ENCODE measurements around the gene CCDC120. TPM values are rescaled to one million over a fixed set of nuclear protein-coding genes. Genes with fewer than 3 reads are reported as not detected.

The CCDC120 gene
- total RNA-seq, 1 experiment from 2014 or later, result 5.3 TPM

DNA sequence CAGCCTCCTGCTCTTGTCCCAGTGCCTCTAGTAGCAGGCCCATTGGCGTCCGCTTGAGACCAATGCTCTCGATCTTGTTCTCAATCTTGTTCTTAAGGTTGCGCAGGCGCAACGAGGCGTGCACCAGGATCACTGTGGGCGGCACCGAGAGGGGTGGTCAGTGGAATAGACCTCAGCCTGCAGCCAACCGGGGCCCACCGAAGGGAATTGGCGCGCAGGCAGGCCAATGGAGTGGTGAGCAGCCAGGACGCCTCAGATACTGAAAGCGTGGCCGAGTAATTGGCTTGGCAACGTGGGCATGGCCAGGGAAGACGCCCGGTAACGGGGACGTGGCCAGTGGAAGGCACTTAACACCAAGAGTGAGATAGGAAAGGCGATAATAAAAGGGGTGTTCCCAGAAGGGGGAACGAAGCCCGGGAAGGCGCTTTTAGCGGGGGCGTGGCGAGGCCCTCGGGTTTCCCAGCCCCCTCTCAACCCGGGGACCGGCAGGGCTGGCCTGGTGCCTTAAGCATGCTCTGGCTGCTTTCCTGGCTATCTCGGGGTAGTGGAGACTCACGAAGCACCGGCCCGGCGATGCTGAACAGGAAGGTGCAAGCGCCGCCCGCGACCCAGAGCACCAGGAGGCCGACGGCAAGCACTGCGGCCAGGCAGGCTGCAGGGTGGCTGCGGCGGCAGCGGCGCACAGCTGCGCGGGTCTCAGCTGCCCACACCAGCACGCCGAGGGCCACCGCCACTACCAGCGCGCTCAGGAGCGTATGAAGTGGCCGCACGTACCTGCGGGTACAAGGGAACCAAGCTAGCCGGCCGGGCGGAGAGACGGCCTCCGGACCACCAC is 13.3 kb downstream of the CCDC120 start:
- CTCF ChIA-PET, result no interaction called here
- intact Hi-C loops (cut with micrococcal nuclease), result no loop called here
- POLR2A ChIA-PET (ENCODE audit: unreplicated experiment), result no interaction called here

GRCh38 chrX:49072712-49073095 is 13.9 kb downstream of the CCDC120 start:
- H3F3A ChIP-seq (ENCODE audit: low read length, unreplicated experiment), result no peaks in the 10 kb centered on the region
- ATAC-seq (no peak), DNase-seq (no peak)
- no peak overlapping the region for H3K27ac ChIP-seq (ENCODE audit: low read length)
- intact Hi-C loops (cut with micrococcal nuclease), result no loop called here
- H2AFZ ChIP-seq (ENCODE audit: low read length), result no peak overlapping the region
- no peak overlapping the region for H3K9ac ChIP-seq (ENCODE audit: low read length)
- no peak overlapping the region for H3K4me3 ChIP-seq (ENCODE audit: low read length)
- H3K4me2 ChIP-seq (ENCODE audit: low read length), result no peak overlapping the region
- H3K27me3 ChIP-seq (ENCODE audit: low read length), result no peaks in the 10 kb centered on the region
- TF ChIP-seq EZH2phosphoT487 (IDR thresholded peaks at IDR 0.05; ENCODE audit: borderline replicate concordance, low read length) (no peak), EZH2 (IDR thresholded peaks at IDR 0.05; ENCODE audit: low read length, unreplicated experiment) (no peak)
- TF ChIP-seq, protein P1, sequence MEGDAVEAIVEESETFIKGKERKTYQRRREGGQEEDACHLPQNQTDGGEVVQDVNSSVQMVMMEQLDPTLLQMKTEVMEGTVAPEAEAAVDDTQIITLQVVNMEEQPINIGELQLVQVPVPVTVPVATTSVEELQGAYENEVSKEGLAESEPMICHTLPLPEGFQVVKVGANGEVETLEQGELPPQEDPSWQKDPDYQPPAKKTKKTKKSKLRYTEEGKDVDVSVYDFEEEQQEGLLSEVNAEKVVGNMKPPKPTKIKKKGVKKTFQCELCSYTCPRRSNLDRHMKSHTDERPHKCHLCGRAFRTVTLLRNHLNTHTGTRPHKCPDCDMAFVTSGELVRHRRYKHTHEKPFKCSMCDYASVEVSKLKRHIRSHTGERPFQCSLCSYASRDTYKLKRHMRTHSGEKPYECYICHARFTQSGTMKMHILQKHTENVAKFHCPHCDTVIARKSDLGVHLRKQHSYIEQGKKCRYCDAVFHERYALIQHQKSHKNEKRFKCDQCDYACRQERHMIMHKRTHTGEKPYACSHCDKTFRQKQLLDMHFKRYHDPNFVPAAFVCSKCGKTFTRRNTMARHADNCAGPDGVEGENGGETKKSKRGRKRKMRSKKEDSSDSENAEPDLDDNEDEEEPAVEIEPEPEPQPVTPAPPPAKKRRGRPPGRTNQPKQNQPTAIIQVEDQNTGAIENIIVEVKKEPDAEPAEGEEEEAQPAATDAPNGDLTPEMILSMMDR (conservative IDR thresholded peaks at IDR 0.05; ENCODE audit: low read depth, low read length), result no peak
- BruUV-seq (replicated peaks), result no TSS peak
- H3K4me1 ChIP-seq (ENCODE audit: insufficient read depth, low read length), result no peaks in the 10 kb centered on the region
- H3K9me2 ChIP-seq (replicated peaks; ENCODE audit: low read length), result no peaks in the 10 kb centered on the region
- no peaks in the 10 kb centered on the region for H3K9me3 ChIP-seq (ENCODE audit: low read length)
- H3K79me2 ChIP-seq (ENCODE audit: low read length), result no peaks in the 10 kb centered on the region
- no peaks in the 10 kb centered on the region for H4K20me1 ChIP-seq (ENCODE audit: low read length)
- ChIA-PET POLR2A (ENCODE audit: unreplicated experiment) (no interaction called here), CTCF (no interaction called here)
- no peaks in the 10 kb centered on the region for H3K36me3 ChIP-seq (ENCODE audit: low read depth, low read length)

More for the DNA sequence above, 13.3 kb downstream of the CCDC120 start:
- BruUV-seq (replicated peaks), result no TSS peak
- no peaks in the 10 kb centered on the region for H3K27me3 ChIP-seq (ENCODE audit: low read length)
- no peak for ATAC-seq
- H3K9me2 ChIP-seq (replicated peaks; ENCODE audit: low read length), result no peaks in the 10 kb centered on the region
- no peak for DNase-seq
- H3K4me1 ChIP-seq (ENCODE audit: insufficient read depth, low read length), result no peaks in the 10 kb centered on the region
- no peaks in the 10 kb centered on the region for H3K36me3 ChIP-seq (ENCODE audit: low read depth, low read length)
- H3K9ac ChIP-seq (ENCODE audit: low read length), result no peak overlapping the region
- H2AFZ ChIP-seq (ENCODE audit: low read length), result no peak overlapping the region
- H3K4me3 ChIP-seq (ENCODE audit: low read length), result no peak overlapping the region
- no peaks in the 10 kb centered on the region for H3F3A ChIP-seq (ENCODE audit: low read length, unreplicated experiment)
- TF ChIP-seq EZH2 (IDR thresholded peaks at IDR 0.05; ENCODE audit: low read length, unreplicated experiment), result no peak
- TF ChIP-seq EZH2phosphoT487 (IDR thresholded peaks at IDR 0.05; ENCODE audit: borderline replicate concordance, low read length), result no peak
- TF ChIP-seq, protein P1 (conservative IDR thresholded peaks at IDR 0.05; ENCODE audit: low read depth, low read length), result no peak
- H4K20me1 ChIP-seq (ENCODE audit: low read length), result no peaks in the 10 kb centered on the region
- H3K79me2 ChIP-seq (ENCODE audit: low read length), result no peaks in the 10 kb centered on the region
- H3K4me2 ChIP-seq (ENCODE audit: low read length), result no peak overlapping the region
- H3K9me3 ChIP-seq (ENCODE audit: low read length), result no peaks in the 10 kb centered on the region
- H3K27ac ChIP-seq (ENCODE audit: low read length), result no peak overlapping the region

Measured in PC-3 (cell line).